Amygdala (tissue), 56 donors: ENCODE results near the gene AKR1C3.
"Not testable (repeated sequence)": the region's sequence is repeated elsewhere in the genome, so short reads cannot be mapped to it uniquely, and the experiment has no call there.

Source experiments
- DNase-seq, 56 donors: peaks; one replicate each; lab custom pipeline; 2025; lab: John Stamatoyannopoulos, UW

AKR1C3 gene

DNA sequence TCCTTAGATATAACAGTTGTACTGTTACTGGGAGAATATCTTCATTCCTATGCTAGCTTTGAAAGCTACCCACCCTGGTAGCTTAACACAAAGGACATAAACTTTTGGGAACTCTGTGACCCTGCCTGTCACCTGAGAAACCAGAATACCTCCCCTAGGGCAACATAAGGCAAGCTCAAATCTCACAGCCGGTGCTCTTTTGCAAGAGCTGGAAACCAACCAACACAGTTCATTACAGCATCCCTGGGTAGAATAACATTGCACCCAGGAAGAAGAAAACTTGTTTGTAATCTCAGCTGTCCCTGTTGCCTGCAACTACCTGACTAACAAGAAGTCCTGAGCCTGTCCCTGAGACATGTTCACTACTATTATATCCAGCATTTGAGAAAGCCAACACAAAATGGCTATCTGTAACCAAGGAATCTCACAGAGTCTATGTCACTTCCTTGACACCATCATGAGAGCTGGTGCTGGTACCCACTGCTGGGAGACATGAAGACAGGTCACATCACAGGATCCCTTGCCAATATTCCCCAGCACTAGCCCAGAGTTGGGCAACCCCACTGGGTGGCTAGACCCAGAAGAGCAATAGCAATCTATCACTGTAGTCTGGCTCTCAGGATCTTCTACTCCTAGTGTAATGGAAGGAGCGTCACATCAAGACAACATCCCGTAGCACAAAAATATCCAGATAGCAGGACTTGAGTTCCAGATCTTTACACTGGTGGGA is 31.3 kb downstream of the AKR1C3 start:
- DNase-seq = no peak

DNA sequence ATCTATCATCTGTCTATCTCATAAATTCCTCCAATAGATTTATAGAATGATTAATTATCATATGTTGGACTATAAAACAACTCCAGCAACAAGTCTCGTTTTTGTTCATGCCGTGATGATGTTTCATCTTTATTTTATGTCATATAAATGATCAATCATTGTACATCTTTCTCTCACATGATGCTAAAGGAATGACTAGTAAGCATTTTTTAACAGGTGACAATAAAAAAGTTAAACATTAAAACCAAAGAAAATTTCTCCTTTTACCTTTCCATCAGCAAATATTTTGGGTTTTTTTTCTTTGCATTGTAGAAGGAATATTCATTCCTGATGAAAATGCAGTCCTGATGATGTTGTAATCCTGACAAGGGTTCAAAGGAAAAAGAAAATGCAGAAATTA is 41.4 kb downstream of the AKR1C3 start:
- DNase-seq = no peak

- DNase-seq = no peak
Measured at GRCh38 chr10:5136468-5137087, 42.4 kb downstream of the AKR1C3 start.

DNA sequence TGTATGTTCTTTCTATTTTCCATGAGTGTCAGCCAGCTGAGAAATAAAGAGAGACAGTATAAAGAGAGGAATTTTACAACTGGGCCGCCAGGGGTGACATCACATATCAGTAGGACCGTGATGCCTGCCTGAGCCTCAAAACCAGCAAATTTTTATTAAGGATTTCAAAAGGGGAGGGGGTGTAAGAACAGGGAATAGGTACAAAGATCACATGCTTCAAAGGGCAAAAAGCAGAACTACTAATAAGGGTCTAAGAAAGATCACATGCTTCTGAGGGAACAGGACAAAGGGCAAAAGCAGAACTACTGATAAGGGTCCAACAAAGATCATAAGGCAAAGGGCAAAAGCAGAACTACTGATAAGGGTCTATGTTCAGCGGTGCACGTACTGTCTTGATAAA is 43.5 kb downstream of the AKR1C3 start:
- DNase-seq = not testable (repeated sequence)

- no peak for DNase-seq
Measured at GRCh38 chr10:5142199-5142598, 48.0 kb downstream of the AKR1C3 start.

GRCh38 chr10:5143137-5143536 is 48.9 kb downstream of the AKR1C3 start:
- DNase-seq = no peak

DNA sequence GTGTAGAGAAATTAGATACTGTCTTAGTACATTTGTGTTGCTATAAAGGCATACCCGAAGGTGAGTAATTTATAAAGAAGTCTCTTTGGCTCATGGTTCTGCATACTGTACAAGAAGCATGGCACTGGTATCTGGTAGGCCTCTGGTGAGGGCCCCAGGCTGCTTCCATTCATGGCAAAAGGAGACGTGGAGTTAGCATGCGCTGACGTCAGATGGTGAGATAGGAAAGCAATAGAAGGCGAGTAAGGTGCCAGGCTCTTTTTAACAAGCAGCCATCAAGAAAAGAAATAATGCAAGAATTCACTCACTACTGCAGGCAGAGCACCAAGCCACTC is 52.7 kb downstream of the AKR1C3 start:
- no peak for DNase-seq

- DNase-seq = no peak
Measured at GRCh38 chr10:5147255-5147980, 53.2 kb downstream of the AKR1C3 start.

- no peak for DNase-seq
Measured at GRCh38 chr10:5147981-5148677, 53.9 kb downstream of the AKR1C3 start.

DNA sequence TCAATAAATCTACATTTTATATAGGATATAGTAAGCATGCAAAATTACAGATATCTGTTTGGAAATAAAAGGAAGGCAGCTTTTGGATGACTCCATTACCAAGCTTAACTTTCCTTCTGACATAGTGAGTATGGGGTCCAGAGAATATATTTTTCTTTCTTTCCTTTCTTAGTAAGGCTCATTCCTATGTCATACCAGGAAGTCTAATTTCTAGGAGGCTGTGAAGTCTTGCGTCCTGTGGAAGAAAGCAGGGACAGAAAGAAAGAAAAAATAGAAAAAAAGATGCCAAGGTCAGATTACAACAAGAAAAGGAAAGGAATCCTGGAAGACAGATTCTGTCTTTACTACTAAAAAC is 54.4 kb downstream of the AKR1C3 start:
- DNase-seq = no peak

GRCh38 chr10:5151076-5151475 is 56.9 kb downstream of the AKR1C3 start:
- no peak for DNase-seq

- DNase-seq = no peak
Measured at GRCh38 chr10:5155951-5156350, 61.7 kb downstream of the AKR1C3 start.
